GM19463 (cell line): ENCODE data around the gene HS6ST3.
A peak's percentile ranks its signal among the peaks of the same experiment; 100 is the strongest.

Experiments used
- ATAC-seq: cut with Tn5 transposase; IDR thresholded peaks from one replicate; pipeline ENCODE4 v1.9.1; 2021; ENCODE audit warnings: mild to moderate bottlenecking, moderate library complexity; ENCODE audit not compliant: unreplicated experiment

Gene HS6ST3

GRCh38 chr13:96198038-96198437 lies 108.1 kb downstream of the HS6ST3 start:
- no peak for ATAC-seq

- no peak for ATAC-seq
Observed at GRCh38 chr13:96199315-96199714, 109.4 kb downstream of the HS6ST3 start.

GRCh38 chr13:96200810-96201209 lies 110.9 kb downstream of the HS6ST3 start:
- no peak for ATAC-seq

GRCh38 chr13:96202315-96202714 lies 112.4 kb downstream of the HS6ST3 start:
- no peak for ATAC-seq

- ATAC-seq: no peak
Observed at GRCh38 chr13:96203471-96203870, 113.6 kb downstream of the HS6ST3 start.

GRCh38 chr13:96214824-96215445 lies 125.0 kb downstream of the HS6ST3 start:
- ATAC-seq: no peak

GRCh38 chr13:96216543-96216942 lies 126.6 kb downstream of the HS6ST3 start:
- ATAC-seq: no peak

- ATAC-seq: no peak
Observed at GRCh38 chr13:96218475-96218874, 128.6 kb downstream of the HS6ST3 start.

GRCh38 chr13:96221471-96221870 lies 131.6 kb downstream of the HS6ST3 start:
- ATAC-seq: no peak

GRCh38 chr13:96223231-96223630 lies 133.3 kb downstream of the HS6ST3 start:
- no peak for ATAC-seq

GRCh38 chr13:96229356-96229755 lies 139.4 kb downstream of the HS6ST3 start:
- peak; percentile 69 for ATAC-seq

- ATAC-seq: no peak
Observed at GRCh38 chr13:96238241-96238640, 148.3 kb downstream of the HS6ST3 start.

- ATAC-seq: peak; percentile 56
Observed at GRCh38 chr13:96238861-96239260, 149.0 kb downstream of the HS6ST3 start.

- ATAC-seq: no peak
Observed at GRCh38 chr13:96243376-96243775, 153.5 kb downstream of the HS6ST3 start.

GRCh38 chr13:96248103-96248502 lies 158.2 kb downstream of the HS6ST3 start:
- ATAC-seq: no peak

- no peak for ATAC-seq
Observed at GRCh38 chr13:96248996-96249395, 159.1 kb downstream of the HS6ST3 start.

- ATAC-seq: no peak
Observed at GRCh38 chr13:96252903-96253302, 163.0 kb downstream of the HS6ST3 start.

- ATAC-seq: no peak
Observed at GRCh38 chr13:96273196-96273595, 183.3 kb downstream of the HS6ST3 start.

- ATAC-seq: no peak
Observed at GRCh38 chr13:96274046-96274445, 184.1 kb downstream of the HS6ST3 start.

- no peak for ATAC-seq
Observed at GRCh38 chr13:96279904-96280303, 190.0 kb downstream of the HS6ST3 start.

GRCh38 chr13:96284971-96285370 lies 195.1 kb downstream of the HS6ST3 start:
- no peak for ATAC-seq

GRCh38 chr13:96285729-96286128 lies 195.8 kb downstream of the HS6ST3 start:
- no peak for ATAC-seq
